ENCODE measurements around the gene OR8B4. TPM values are rescaled to one million over a fixed set of nuclear protein-coding genes. Genes with fewer than 3 reads are reported as not detected.
A peak's percentile ranks its signal among the peaks of the same experiment; 100 is the strongest.
"Not testable (repeated sequence)": the region's sequence is repeated elsewhere in the genome, so short reads cannot be mapped to it uniquely, and the experiment has no call there.

The OR8B4 gene, protein sequence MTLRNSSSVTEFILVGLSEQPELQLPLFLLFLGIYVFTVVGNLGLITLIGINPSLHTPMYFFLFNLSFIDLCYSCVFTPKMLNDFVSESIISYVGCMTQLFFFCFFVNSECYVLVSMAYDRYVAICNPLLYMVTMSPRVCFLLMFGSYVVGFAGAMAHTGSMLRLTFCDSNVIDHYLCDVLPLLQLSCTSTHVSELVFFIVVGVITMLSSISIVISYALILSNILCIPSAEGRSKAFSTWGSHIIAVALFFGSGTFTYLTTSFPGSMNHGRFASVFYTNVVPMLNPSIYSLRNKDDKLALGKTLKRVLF
- under 1 TPM in 1 of 8 experiments, not detected in 7; 0.38 TPM for total RNA-seq

DNA sequence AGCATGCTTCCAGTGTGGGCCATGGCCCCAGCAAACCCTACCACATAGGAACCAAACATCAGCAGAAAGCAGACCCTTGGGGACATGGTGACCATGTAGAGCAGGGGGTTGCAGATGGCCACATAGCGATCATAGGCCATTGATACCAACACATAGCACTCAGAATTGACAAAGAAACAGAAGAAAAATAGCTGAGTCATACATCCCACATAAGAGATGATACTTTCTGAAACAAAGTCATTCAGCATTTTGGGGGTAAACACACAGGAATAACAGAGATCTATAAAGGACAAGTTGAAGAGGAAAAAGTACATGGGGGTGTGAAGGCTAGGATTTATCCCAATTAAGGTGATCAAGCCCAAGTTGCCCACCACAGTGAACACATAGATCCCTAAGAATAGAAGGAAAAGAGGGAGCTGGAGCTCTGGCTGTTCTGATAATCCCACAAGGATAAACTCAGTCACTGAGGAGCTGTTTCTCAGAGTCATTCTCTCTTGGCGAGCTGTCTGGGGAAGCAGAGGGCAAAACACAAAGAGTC is at the start of gene OR8B4:
OR8B4 (minus strand) TSS at position 488 of the 538 bp plus-strand sequence; CDS start at position 488, 0 bp downstream.
- WGBS, 10 experiments: 0 to 100% (median 83%) methylated on average over 1 to 2 of the region's 2 CpGs; no CpG with 5 or more reads in 3 of the 10 experiments
- in situ Hi-C loops (cut with MboI; ENCODE audit: low pct_unique_long_range_greater_than_20kb in 2 of 9, low sequenced_read_pairs in 9 of 9, unreplicated experiment in 9 of 9): loop anchor here in 7 of 9 experiments (25.0 kb wide), 3 partner anchors 163 to 413 kb away; partner anchors contain the start of genes ESAM (in 2 of the 7) and VSIG2 (in 2 of the 7)
- no peak within 1 kb of the TSS for H3K4me3 ChIP-seq
- no peak for ATAC-seq (replicated peaks in 6 of 8)
- no peak within 1 kb of the TSS for H3K27ac ChIP-seq
- no peaks in the 10 kb centered on the region for H3K4me1 ChIP-seq (replicated peaks in 1 of 2)

DNA sequence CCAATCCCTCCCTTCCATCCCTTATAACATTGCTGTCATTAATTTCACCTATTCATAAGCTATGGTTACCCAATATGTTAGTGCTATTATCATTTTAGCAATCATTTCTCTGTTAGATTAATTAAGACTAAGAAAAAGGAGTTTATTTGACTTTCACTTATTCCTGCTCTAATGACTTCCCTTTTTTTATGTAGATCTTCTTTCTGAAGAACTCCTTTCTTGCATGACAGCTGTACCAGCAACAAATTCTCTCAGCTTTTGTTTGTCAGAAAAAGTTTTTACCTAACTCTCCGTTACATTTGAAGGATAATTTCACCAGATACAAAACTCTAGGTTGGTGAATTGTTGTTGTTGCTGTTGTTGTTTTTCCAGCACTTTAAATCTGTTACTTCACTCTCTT is 49.4 kb upstream of the OR8B4 start:
- ATAC-seq (replicated peaks in 6 of 8): no peak
- H3K4me3 ChIP-seq: no peak overlapping the region
- no peaks in the 10 kb centered on the region for H3K4me1 ChIP-seq (replicated peaks in 1 of 2)
- WGBS, 10 experiments: 0 to 33% (median 7%) methylated on average over 1 of the region's 1 CpG; no CpG with 5 or more reads in 3 of the 10 experiments
- in situ Hi-C loops (cut with MboI; ENCODE audit: low pct_unique_long_range_greater_than_20kb in 2 of 9, low sequenced_read_pairs in 9 of 9, unreplicated experiment in 9 of 9): no loop called here
- H3K27ac ChIP-seq: no peak overlapping the region

DNA sequence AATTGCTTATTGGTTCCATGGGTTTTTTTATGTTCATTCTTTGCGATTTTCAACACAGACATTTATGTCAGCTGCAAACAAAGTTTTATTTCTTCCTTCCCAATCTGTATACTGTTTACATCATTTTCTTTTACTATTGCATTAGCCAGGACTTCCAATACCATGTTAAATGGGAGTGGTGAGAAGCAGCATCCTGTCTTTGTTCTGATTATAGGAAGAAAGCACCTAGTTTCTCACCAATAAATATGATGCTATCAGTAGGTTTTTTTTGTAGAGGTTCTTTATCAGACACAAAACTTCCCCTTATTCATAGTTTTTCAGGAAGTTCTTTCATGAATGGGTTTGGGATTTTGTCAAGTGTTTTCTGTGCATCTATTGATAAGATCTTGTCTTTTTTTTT is 48.8 kb upstream of the OR8B4 start:
- ATAC-seq (replicated peaks in 6 of 8): no peak
- WGBS, 10 experiments: 0 to 92% (median 68%) methylated on average over 1 of the region's 1 CpG
- in situ Hi-C loops (cut with MboI; ENCODE audit: low pct_unique_long_range_greater_than_20kb in 2 of 9, low sequenced_read_pairs in 9 of 9, unreplicated experiment in 9 of 9): no loop called here

DNA sequence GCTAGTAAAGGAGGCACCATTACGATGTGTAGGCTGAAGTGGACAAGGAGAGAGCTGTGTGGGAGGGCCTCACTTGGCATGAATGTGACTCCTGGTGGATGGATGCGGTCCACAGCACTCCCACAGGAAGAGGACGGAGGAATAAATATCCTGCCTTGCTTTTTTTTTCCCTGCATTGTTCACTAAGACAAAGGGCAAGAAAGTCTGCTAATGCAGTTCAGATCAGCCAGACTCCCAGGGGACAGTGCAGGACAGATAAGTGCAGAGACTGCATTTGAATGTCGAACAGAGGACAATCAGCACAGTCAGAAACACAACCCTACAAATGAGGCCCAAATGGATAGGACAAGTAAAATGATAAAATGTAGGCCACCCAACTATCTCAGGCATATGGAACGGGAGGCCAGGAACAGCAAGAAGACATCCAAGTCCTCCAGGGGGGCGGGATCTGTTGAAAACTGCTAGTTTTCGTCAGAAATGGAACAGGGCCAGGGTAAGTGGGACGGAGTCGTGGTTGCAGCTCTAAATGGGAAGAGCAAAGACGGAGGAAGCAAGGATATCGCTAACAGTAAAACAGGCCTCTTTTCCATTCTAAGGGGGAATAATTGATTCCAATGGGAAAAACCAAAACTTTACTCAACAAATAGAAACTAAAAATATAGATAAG is 46.0 kb upstream of the OR8B4 start:
- ATAC-seq (replicated peaks in 6 of 8): peak in 3 of 8 experiments; percentile 32 to 53 (median 48)
- in situ Hi-C loops (cut with MboI; ENCODE audit: low pct_unique_long_range_greater_than_20kb in 2 of 9, low sequenced_read_pairs in 9 of 9, unreplicated experiment in 9 of 9): no loop called here
- no peak overlapping the region for H3K27ac ChIP-seq
- 26 to 97% (median 81%) methylated on average over 4 to 9 of the region's 11 CpGs for WGBS, 10 experiments
- H3K4me1 ChIP-seq (replicated peaks in 1 of 2): no peaks in the 10 kb centered on the region
- H3K4me3 ChIP-seq: no peak overlapping the region

More for the DNA sequence above, 48.8 kb upstream of the OR8B4 start:
- no peaks in the 10 kb centered on the region for H3K4me1 ChIP-seq (replicated peaks in 1 of 2)
- H3K4me3 ChIP-seq: no peak overlapping the region
- no peak overlapping the region for H3K27ac ChIP-seq

DNA sequence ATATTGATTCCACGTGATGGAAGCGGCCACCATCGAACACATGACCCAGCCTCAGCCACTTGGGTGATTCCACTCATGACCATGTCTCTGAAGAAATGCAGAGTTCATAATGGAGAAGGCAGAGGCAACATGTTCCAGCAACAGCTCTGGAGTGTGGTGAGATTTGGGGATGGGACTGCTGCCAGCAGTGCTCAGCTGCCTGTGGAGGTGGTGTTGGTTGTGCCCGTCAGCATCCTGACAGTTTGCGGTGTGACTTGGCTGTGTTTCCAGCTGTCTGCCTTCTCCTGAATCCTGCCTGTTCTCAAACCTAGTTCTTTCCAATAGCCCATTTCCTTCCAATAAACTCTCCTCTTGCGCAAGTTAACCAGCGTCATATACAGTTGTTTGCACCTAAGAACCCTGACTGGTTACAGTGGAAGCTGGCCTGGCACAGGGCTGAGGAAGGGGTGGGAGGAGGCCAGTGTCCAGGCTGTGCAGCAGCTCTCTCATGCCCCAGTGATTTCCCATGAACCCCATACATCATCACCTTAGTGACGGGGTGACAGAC is 42.8 kb upstream of the OR8B4 start:
- Histone ChIP-seq H3K4me3 (no peak overlapping the region), H3K27ac (no peak overlapping the region), H3K4me1 (replicated peaks in 1 of 2) (no peaks in the 10 kb centered on the region)
- no peak for ATAC-seq (replicated peaks in 6 of 8)
- in situ Hi-C loops (cut with MboI; ENCODE audit: low pct_unique_long_range_greater_than_20kb in 2 of 9, low sequenced_read_pairs in 9 of 9, unreplicated experiment in 9 of 9): no loop called here
- 43 to 93% (median 72%) methylated on average over 3 to 6 of the region's 8 CpGs; no CpG with 5 or more reads in 5 of the 10 experiments for WGBS, 10 experiments

DNA sequence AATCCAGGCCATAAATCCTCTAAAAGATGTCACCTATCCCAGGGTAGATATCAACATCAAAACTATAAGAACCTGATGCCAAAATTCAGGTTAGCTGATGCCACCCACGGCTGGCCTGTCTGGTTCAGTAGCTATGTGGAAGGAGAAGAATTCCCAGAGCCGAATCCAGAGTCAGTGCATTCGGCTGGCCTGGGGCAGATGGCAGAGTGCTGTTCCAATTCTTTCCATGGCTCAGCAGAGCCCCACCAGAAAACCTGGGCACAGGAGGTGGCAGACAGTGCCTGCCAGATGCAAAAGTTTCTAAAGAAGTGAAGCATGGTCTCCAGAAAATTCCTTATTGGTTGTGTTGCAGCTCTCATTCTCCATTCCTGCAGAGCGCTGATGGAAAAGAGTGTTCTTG is 40.7 kb upstream of the OR8B4 start:
- no peak for ATAC-seq (replicated peaks in 6 of 8)
- in situ Hi-C loops (cut with MboI; ENCODE audit: low pct_unique_long_range_greater_than_20kb in 2 of 9, low sequenced_read_pairs in 9 of 9, unreplicated experiment in 9 of 9): no loop called here
- Histone ChIP-seq H3K4me3 (no peak overlapping the region), H3K27ac (no peak overlapping the region), H3K4me1 (replicated peaks in 1 of 2) (no peaks in the 10 kb centered on the region)
- WGBS, 10 experiments: 17 to 100% (median 60%) methylated on average over 1 to 3 of the region's 4 CpGs; no CpG with 5 or more reads in 3 of the 10 experiments

DNA sequence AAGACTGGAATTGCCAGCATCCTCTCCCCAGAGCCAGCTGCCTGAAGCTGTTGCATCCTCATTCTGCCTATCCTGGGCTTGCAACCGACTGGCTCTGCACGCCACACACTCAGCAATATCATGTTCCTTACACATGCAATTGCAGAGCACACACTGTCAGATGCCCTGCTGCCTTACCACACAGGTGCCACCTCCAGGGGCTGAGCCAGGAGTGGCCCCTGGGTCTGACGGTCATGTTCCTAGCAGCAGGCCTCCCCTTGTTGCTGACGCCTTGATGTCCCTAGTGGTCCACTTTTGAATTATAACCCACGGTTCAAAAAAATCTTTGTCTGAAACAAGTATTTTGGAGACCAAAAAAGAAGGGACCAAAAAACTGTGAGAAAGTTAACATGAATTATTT is 39.3 kb upstream of the OR8B4 start:
- Histone ChIP-seq H3K27ac (no peak overlapping the region), H3K4me1 (replicated peaks in 1 of 2) (no peaks in the 10 kb centered on the region), H3K4me3 (no peak overlapping the region)
- no peak for ATAC-seq (replicated peaks in 6 of 8)
- in situ Hi-C loops (cut with MboI; ENCODE audit: low pct_unique_long_range_greater_than_20kb in 2 of 9, low sequenced_read_pairs in 9 of 9, unreplicated experiment in 9 of 9): no loop called here
- 0 to 88% (median 47%) methylated on average over 1 to 5 of the region's 5 CpGs for WGBS, 10 experiments

DNA sequence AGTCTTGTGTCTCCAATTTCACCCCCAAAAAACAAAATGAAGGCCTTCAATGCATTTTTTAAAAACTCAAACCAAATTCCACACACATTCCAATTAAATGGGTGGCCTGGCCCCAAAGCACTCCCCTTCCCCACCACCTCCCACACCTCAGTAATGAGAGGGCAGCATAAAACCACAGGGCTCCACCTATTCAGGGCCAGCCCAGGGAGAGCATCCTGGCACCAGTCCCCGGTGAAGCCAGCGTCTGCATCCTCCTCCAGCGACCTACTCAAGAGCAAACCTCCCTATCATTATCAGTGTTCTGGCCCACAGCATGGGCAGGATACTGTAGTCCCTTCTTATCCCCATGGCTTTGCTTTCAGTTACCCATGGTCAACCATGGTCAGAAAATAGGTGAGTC is 38.7 kb upstream of the OR8B4 start:
- Histone ChIP-seq H3K4me1 (replicated peaks in 1 of 2) (no peaks in the 10 kb centered on the region), H3K4me3 (no peak overlapping the region), H3K27ac (no peak overlapping the region)
- WGBS, 10 experiments: 0 to 60% (median 58%) methylated on average over 1 to 3 of the region's 3 CpGs; no CpG with 5 or more reads in 7 of the 10 experiments
- ATAC-seq (replicated peaks in 6 of 8): no peak
- in situ Hi-C loops (cut with MboI; ENCODE audit: low pct_unique_long_range_greater_than_20kb in 2 of 9, low sequenced_read_pairs in 9 of 9, unreplicated experiment in 9 of 9): no loop called here

DNA sequence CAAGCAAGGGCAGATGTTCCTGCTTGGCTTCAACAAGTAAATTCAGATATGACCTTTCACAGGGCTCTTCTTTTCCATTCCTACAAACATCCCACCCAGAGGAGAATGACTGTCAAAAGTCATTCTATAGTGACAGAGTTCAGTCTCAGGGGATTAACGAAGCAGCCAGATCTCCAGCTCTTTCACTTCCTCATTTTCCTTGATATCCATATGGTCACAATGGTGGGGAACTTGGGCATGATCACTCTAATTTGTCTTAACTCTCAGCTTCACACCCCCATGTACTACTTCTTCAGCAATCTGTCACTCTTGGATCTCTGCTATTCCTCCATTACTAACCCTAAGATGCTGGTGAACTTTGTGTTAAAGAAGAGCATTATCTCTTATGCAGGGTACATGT is 35.8 kb upstream of the OR8B4 start:
- in situ Hi-C loops (cut with MboI; ENCODE audit: low pct_unique_long_range_greater_than_20kb in 2 of 9, low sequenced_read_pairs in 9 of 9, unreplicated experiment in 9 of 9): no loop called here
- H3K27ac ChIP-seq: no peak overlapping the region
- no peak for ATAC-seq (replicated peaks in 6 of 8)
- 17 to 100% (median 63%) methylated on average over 1 of the region's 1 CpG; no CpG with 5 or more reads in 4 of the 10 experiments for WGBS, 10 experiments
- no peak overlapping the region for H3K4me3 ChIP-seq
- H3K4me1 ChIP-seq (replicated peaks in 1 of 2): no peaks in the 10 kb centered on the region

DNA sequence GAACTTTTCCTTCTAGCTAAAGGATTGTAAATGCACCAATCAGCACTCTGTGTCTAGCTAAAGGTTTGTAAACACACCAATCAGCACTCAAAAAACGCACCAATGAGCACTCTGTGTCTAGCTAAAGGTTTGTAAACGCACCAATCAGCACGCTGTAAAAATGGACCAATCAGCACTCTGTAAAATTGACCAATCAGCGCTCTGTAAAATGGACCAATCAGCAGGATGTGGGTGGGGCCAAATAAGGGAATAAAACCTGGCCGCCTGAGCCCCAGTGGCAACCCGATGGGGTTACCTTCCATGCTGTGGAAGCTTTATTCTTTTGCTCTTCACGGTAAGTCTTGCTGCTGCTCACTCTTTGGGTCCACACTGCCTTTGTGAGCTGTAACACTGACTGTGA is 34.7 kb upstream of the OR8B4 start:
- H3K4me3 ChIP-seq; ATAC-seq (replicated peaks in 6 of 8); in situ Hi-C loops (cut with MboI; ENCODE audit: low pct_unique_long_range_greater_than_20kb in 2 of 9, low sequenced_read_pairs in 9 of 9, unreplicated experiment in 9 of 9); H3K4me1 ChIP-seq (replicated peaks in 1 of 2); H3K27ac ChIP-seq: not testable (repeated sequence)
- WGBS, 10 experiments: 0 to 84% (median 71%) methylated on average over 1 to 6 of the region's 7 CpGs; no CpG with 5 or more reads in 4 of the 10 experiments

DNA sequence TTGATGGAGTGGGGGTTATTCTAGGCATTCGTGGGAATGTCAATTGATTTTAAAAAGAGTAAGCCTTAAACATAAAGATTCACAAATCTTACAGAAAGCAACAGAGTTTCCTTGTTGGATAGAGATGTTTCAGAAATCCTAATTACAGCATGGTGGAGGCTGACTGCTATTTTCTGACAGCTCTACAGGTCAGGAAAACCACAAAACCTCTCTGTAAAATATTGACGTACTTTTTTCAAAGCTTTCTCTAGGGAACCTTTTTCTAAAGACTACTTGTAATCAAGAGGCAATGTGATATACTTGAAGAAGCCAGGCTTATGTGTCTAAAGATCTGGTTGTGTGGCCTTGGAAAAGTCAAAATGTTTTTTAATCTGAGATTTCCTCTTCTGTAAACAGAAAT is 29.9 kb upstream of the OR8B4 start:
- in situ Hi-C loops (cut with MboI; ENCODE audit: low pct_unique_long_range_greater_than_20kb in 2 of 9, low sequenced_read_pairs in 9 of 9, unreplicated experiment in 9 of 9): no loop called here
- 0 to 57% (median 45%) methylated on average over 1 to 2 of the region's 2 CpGs; no CpG with 5 or more reads in 2 of the 10 experiments for WGBS, 10 experiments
- no peak for ATAC-seq (replicated peaks in 6 of 8)
- Histone ChIP-seq H3K27ac (no peak overlapping the region), H3K4me3 (no peak overlapping the region), H3K4me1 (replicated peaks in 1 of 2) (no peaks in the 10 kb centered on the region)

DNA sequence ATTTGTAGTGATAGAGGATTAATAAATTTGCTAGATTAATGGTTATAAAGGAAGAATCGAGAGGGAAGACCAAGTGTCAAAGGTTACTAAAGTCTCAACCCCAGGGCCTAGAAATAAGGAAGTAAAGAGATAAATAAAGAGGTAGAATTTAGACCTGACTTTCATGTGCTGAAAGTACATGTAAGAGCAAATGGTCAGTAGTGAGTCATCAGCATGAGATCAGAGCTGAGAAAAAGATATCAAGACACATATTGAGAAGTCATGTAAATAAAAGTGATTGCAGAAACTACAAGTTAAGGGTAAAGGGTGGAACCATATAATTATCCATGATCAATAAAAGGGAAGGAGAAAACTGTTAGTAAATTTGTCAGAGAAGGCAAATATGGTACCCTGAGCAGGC is 22.2 kb upstream of the OR8B4 start:
- no peak overlapping the region for H3K4me3 ChIP-seq
- 0 to 100% (median 69%) methylated on average over 1 of the region's 1 CpG; no CpG with 5 or more reads in 1 of the 10 experiments for WGBS, 10 experiments
- peak in 1 of 8 experiments; percentile 27 for ATAC-seq (replicated peaks in 6 of 8)
- no peaks in the 10 kb centered on the region for H3K4me1 ChIP-seq (replicated peaks in 1 of 2)
- in situ Hi-C loops (cut with MboI; ENCODE audit: low pct_unique_long_range_greater_than_20kb in 2 of 9, low sequenced_read_pairs in 9 of 9, unreplicated experiment in 9 of 9): no loop called here
- no peak overlapping the region for H3K27ac ChIP-seq

DNA sequence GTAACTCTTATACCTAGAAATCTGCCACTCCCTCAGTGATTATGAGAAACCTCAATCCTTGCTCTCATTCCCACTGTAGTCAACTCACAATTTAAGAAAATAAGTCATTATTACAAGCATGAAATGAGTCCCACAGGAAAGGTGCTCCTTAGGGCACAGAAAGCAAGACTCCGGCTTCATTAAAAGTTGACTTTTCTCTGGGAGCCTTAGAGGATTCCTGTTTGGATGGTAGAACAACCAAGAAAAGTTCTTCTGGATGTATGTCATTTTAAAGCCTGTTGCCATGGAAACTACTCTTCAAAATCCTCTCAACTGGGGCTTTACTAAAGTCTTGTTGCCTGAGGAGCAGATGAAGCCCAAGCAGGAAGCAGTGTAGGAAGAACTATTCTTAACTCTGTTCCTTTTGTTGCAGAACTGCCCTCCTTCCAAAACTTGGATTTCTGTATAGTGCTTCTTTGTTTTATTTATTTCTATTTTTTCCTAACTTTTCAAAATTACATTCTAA is 21.0 kb upstream of the OR8B4 start, which contains the start of gene OR8B8:
OR8B8 (minus strand) TSS at position 51 of the 505 bp plus-strand sequence. CDS start 4,611 bp downstream, outside the sequence.
- H3K4me3 ChIP-seq: no peak within 1 kb of the TSS
- H3K4me1 ChIP-seq (replicated peaks in 1 of 2): no peaks in the 10 kb centered on the region
- 40 to 100% (median 71%) methylated on average over 1 of the region's 1 CpG; no CpG with 5 or more reads in 5 of the 10 experiments for WGBS, 10 experiments
- in situ Hi-C loops (cut with MboI; ENCODE audit: low pct_unique_long_range_greater_than_20kb in 2 of 9, low sequenced_read_pairs in 9 of 9, unreplicated experiment in 9 of 9): no loop called here
- no peak for ATAC-seq (replicated peaks in 6 of 8)
- H3K27ac ChIP-seq: no peak within 1 kb of the TSS

Measured in motor neuron (in vitro differentiated cells).